Mesenteric fat pad (tissue), 1 donor: Measurements from ENCODE around the gene RAD51C. TPM values are rescaled to one million over a fixed set of nuclear protein-coding genes. Genes with fewer than 3 reads are reported as not detected.
"Not testable (repeated sequence)": the region's sequence is repeated elsewhere in the genome, so short reads cannot be mapped to it uniquely, and the experiment has no call there.

Experiments used
- DNase-seq: peaks from one replicate; pipeline ENCODE4 v3.0.0-alpha.2; 2020; ENCODE audit warnings: low spot score
- long read RNA-seq: library from polyadenylated mRNA; unstranded; transcript quantifications from one replicate; pipeline ENCODE4 v2.0.0, GENCODE V29; 2020
- total RNA-seq: library from RNA; stranded (reverse); fragmentation: NEBNext Ultra II Directional; extraction: Animal tissue kit (Norgen Biotek cat#: 25700); gene quantifications from one replicate; pipeline ENCODE4 v1.2.1, GENCODE V29; 2021
- donor health status: DM: yes; HTN: yes; CAD: no.

Gene RAD51C
- 21.9 TPM for total RNA-seq
- long read RNA-seq, transcript RAD51C-201 (9 exons, 2,591 nt): major isoform, 18 of 42 reads
- long read RNA-seq, partial matches to known transcripts: 1 of 42 reads
- long read RNA-seq, other reads (novel, unspliced or antisense): 21 of 42 reads

- peak; percentile 93 for DNase-seq
These were observed at the start of gene RAD51C for GRCh38 chr17:58692239-58693055. RAD51C (plus strand) TSS chr17:58692602; CDS start chr17:58692644, 42 bp downstream.

GRCh38 chr17:58643147-58643546, 49.3 kb upstream of the RAD51C start:
- no peak for DNase-seq

GRCh38 chr17:58648236-58648635, 44.2 kb upstream of the RAD51C start:
- DNase-seq: no peak

DNA sequence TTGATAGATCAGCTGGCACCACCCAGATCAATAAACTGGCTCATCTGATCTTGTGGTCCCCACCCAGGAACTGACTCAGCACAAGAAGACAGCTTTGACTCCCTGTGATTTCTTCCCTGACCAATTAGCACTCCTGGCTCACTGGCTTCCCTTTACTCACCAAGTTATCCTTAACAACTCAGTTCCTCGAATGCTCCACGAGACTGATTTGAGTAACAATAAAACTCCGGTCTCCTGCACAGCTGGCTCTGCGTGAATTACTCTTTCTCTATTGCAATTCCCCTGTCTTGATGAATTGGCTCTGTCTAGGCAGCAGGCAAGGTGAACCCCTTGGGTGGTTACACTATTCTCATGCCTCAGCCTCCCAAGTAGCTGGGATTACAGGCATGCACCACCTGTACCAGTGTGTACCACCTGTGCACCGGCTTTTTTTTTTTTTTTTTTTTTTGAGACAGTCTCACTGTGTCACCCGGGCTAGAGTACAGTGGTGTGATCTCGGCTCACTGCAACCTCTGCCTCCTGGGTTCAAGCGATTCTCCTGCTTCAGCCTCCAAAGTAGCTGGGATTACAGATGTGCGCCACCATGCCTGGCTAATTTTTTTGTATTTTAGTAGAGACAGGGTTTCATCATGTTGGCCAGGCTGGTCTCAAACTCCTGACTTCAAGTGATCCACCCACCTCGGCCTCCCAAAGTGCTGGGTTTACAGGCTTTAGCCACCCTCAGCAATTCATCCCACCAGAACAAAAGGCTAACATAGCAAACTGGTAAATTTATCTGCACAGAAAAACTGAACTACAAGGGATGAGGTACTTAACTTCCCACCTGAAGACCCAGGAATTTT, 34.2 kb upstream of the RAD51C start:
- DNase-seq: not testable (repeated sequence)

GRCh38 chr17:58658804-58659713, 33.3 kb upstream of the RAD51C start:
- no peak for DNase-seq

DNA sequence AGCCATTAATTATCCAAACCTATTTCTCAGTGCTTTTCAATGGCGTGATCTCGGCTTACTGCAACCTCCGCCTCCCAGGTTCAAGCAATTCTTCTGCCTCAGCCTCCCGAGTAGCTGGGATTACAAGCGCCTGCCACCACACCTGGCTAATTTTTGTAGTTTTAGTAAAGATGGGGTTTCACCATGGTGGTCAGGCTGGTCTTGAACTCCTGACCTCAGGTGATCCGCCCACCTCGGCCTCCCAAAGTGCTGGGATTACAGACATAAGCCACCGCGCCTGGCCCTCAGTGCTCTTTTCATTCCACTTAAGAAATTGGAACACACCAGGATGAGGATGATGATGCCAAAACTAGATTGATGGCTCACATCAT, 32.7 kb upstream of the RAD51C start:
- DNase-seq: not testable (repeated sequence)

DNA sequence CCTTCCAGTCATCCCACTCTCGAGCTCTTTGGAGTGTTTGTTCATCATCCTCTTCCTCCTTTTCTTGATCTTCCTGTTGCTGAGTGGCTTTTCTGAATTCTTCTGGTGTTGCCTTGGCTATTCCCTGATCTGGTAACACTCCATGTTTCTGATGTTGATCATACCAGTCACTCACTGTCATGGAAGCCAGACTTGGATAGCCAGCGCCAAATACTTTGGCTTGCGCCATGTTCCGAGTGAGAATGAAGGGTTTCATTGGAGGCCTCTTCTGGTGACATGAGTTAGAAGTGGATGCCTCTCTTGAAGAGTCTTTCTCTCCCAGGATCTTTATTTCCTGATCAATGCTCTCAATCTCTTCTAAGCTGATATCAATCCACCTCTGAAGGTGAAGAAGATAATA, 31.8 kb upstream of the RAD51C start:
- no peak for DNase-seq

DNA sequence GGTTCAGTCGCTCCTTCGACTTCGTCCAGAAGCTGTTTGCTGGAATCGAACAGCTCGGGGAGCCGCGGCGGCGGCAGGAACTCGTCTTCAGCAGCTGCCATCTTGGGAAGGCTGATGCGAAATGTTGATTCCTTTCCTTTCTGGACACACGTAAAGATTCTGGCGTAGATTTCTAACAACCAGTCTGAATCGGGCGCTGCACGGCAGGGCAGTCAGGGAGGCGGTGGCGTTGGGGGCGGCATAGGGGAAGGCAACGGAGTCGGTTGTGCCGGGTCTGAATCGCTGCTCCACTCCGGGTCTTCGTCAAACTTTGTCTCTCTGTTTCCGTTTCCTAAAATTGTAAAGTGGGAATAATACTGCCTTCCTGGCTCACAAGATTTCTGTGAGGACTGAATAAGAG, 30.9 kb upstream of the RAD51C start:
- DNase-seq: no peak

- no peak for DNase-seq
These were observed 28.1 kb upstream of the RAD51C start for GRCh38 chr17:58664302-58664701.

- DNase-seq: no peak
These were observed 26.2 kb upstream of the RAD51C start for GRCh38 chr17:58665946-58666857.

GRCh38 chr17:58666858-58667267, 25.5 kb upstream of the RAD51C start:
- DNase-seq: no peak

GRCh38 chr17:58667934-58668597, 24.3 kb upstream of the RAD51C start:
- no peak for DNase-seq

DNA sequence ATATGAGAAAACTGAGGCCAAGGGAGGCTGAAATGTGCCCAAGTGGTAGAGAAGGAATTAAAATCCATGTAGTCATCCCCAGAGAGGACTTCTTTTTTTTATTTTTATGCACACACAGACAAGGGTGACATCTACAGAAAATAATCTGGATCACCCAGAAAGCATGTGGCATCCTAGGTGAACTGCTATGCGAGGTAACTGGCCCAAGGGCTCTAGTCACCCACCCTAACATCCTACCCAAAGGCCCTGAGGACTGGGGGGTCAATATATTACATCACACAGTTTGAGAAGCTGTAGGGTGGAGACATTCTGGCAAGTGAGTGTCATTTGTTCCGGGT, 23.8 kb upstream of the RAD51C start:
- DNase-seq: no peak

- DNase-seq: no peak
These were observed 22.5 kb upstream of the RAD51C start for GRCh38 chr17:58669853-58670252.

GRCh38 chr17:58671969-58672368, 20.4 kb upstream of the RAD51C start:
- DNase-seq: no peak

- DNase-seq: no peak
These were observed 15.1 kb upstream of the RAD51C start for GRCh38 chr17:58677194-58677880.

DNA sequence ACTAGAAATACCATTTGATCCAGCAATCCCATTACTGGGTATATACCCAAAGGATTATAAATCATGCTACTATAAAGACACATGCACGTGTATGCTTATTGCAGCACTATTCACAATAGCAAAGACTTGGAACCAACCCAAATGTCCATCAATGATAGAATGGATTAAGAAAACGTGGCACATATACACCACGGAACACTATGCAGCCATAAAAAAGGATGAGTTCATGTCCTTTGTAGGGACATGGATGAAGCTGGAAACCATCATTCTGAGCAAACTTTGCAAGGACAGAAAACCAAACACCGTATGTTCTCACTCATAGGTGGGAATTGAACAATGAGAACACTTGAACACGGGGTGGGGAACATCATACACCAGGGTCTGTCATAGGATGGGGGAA, 14.1 kb upstream of the RAD51C start:
- not testable (repeated sequence) for DNase-seq

DNA sequence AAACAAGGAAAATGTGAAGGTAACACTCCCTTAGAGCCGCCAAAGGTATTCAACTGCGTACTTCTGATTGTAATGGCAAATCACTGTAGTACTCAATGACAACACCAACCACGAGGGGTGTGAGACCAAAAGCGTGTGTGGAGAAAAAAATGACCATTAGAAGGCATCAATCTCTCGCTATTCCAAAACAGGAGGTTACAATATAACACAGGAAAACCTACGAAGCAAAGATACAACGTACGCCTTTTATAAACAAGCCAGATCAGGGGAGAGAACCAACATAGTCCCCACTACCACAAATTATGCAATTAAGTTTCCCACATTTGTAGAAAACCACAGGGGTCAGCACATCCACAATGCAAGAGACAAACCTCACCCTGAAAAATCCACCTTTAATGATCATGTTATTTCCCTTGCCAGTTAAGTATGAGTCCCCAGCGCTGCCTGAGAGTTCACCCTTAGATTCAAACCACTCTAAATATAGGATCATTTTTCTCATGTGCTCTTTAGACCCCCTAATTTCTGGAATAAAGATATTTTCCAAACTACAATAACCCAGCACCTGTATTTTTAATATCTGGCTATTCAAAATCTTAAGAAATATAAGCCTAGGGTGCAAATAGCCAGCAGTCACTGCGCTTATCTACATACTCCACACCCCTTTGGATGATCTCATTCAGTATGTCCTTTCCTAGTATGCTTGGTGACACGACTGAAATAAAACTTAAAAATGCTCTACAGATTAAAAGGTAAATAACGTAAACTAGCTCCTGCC, 13.0 kb upstream of the RAD51C start:
- DNase-seq: no peak
